Sigmoid colon (tissue), 3 donors: ENCODE measurements around the gene PNLIPRP2.

Source experiments
- CTCF ChIP-seq, 4 experiments: fragments of 450-650 bp in 3 of 4; fragments of 200-600 bp in 1 of 4; IDR thresholded peaks; one replicate each; pipeline ENCODE4 v1.5.1; 2016 to 2019; ENCODE audit warnings: antibody characterized with exemption in 4 of 4, mild to moderate bottlenecking in 3 of 4, moderate library complexity in 2 of 4
- POLR2A ChIP-seq, 2 donors: fragments of 450-650 bp; IDR thresholded peaks; one replicate each; pipeline ENCODE4 v1.6.1; 2016; ENCODE audit warnings: antibody characterized with exemption in 2 of 2, mild to moderate bottlenecking in 2 of 2, moderate library complexity in 2 of 2

GRCh38 chr10:116688241-116688711 is 67.5 kb downstream of the PNLIPRP2 start:
- TF ChIP-seq CTCF (IDR thresholded peaks at IDR 0.05) = no peak
- no peak for TF ChIP-seq POLR2A (IDR thresholded peaks at IDR 0.05)
